ENCODE data around the gene PLA2R1. TPM values are rescaled to one million over a fixed set of nuclear protein-coding genes. Genes with fewer than 3 reads are reported as not detected.

Gene PLA2R1
- total and polyA plus RNA-seq, 2 of the 4 experiments (the other 2 are of a cell fraction): 0.43 to 0.54 TPM

GRCh38 chr2:159882130-159882745 is 180.2 kb downstream of the PLA2R1 start:
- no peak overlapping the region for H3K4me3 ChIP-seq (ENCODE audit: insufficient read depth, low read depth, low read length)
- dilution Hi-C loops (cut with HindIII; ENCODE audit: low sequenced_read_pairs, unreplicated experiment): no loop called here
- H3K9ac ChIP-seq (ENCODE audit: low read depth, low read length): no peak overlapping the region
- ATAC-seq (ENCODE audit: low read depth) (no peak), DNase-seq (no peak)
- H3K56ac ChIP-seq (ENCODE audit: extremely low read depth, insufficient read depth, low read length): no peak overlapping the region
- in situ Hi-C loops (cut with MboI; ENCODE audit: low sequenced_read_pairs): no loop called here
- peaks cover 14% of the 10 kb centered on the region for H3K27me3 ChIP-seq (ENCODE audit: control insufficient read depth, insufficient read depth, low read length)
- 0% methylated on average over 1 of the region's 5 CpGs; no CpG with 5 or more reads in 1 of the 2 experiments for WGBS, 2 experiments (ENCODE audit: extremely low coverage in 2 of 2, insufficient read length in 1 of 2)
- H4K5ac ChIP-seq (ENCODE audit: low read depth, low read length): no peak overlapping the region
- H4K91ac ChIP-seq (ENCODE audit: insufficient read depth, low read depth, low read length): no peak overlapping the region
- CTCF ChIA-PET: no interaction called here
- H2BK20ac ChIP-seq (ENCODE audit: low read depth, low read length): no peak overlapping the region
- no peaks in the 10 kb centered on the region for H3K9me1 ChIP-seq (ENCODE audit: insufficient read depth, low read length)
- no peak overlapping the region for H3K4me2 ChIP-seq (ENCODE audit: low read depth, low read length)
- no peak overlapping the region for H2AFZ ChIP-seq (replicated peaks; ENCODE audit: low read length, poor library complexity)
- intact Hi-C loops (cut with micrococcal nuclease): no loop called here
- POLR2A ChIA-PET (ENCODE audit: unreplicated experiment): no interaction called here
- no peaks in the 10 kb centered on the region for H3K36me3 ChIP-seq (ENCODE audit: control insufficient read depth, insufficient read depth, low read length)
- no peak overlapping the region for H3K4ac ChIP-seq (ENCODE audit: low read depth, low read length)
- H2BK15ac ChIP-seq (ENCODE audit: low read depth, low read length): no peak overlapping the region
- no peaks in the 10 kb centered on the region for H4K20me1 ChIP-seq (ENCODE audit: insufficient read depth, low read length)
- no peak overlapping the region for H2AK9ac ChIP-seq (replicated peaks; ENCODE audit: low read depth, low read length, poor library complexity)
- no peak overlapping the region for H2BK120ac ChIP-seq (ENCODE audit: low read depth, low read length)
- no peak overlapping the region for H3K27ac ChIP-seq (ENCODE audit: insufficient read depth, low read length)
- H3K23ac ChIP-seq (ENCODE audit: low read depth, low read length): no peak overlapping the region
- no peak for TF ChIP-seq CTCF (conservative IDR thresholded peaks at IDR 0.05; ENCODE audit: low read depth, low read length)
- TF ChIP-seq SMC3 (IDR thresholded peaks at IDR 0.05; ENCODE audit: low read depth, low read length): no peak
- TF ChIP-seq NFE2L2 (IDR thresholded peaks at IDR 0.05; ENCODE audit: low read depth, low read length): no peak
- TF ChIP-seq CEBPB (IDR thresholded peaks at IDR 0.05; ENCODE audit: low read depth, low read length): no peak
- TF ChIP-seq BHLHE40 (IDR thresholded peaks at IDR 0.05; ENCODE audit: low read depth, low read length): no peak
- TF ChIP-seq MAZ (IDR thresholded peaks at IDR 0.05; ENCODE audit: borderline replicate concordance, low read depth, low read length): no peak
- no peak overlapping the region for H3K14ac ChIP-seq (replicated peaks; ENCODE audit: low read depth, low read length)
- no peak overlapping the region for H2BK5ac ChIP-seq (ENCODE audit: low read depth, low read length, poor library complexity, severe bottlenecking)
- H3K9me3 ChIP-seq (ENCODE audit: control insufficient read depth, insufficient read depth, low read length): no peaks in the 10 kb centered on the region
- no peak overlapping the region for H3K18ac ChIP-seq (ENCODE audit: low read depth, low read length)
- H3K4me1 ChIP-seq (ENCODE audit: control insufficient read depth, insufficient read depth, low read length): no peaks in the 10 kb centered on the region
- no peak overlapping the region for H2AK5ac ChIP-seq (ENCODE audit: low read depth, low read length)
- no peak overlapping the region for H4K8ac ChIP-seq (ENCODE audit: low read depth in 2 of 2, low read length in 2 of 2)
- H3K79me1 ChIP-seq (ENCODE audit: low read depth in 1 of 2, low read length in 2 of 2): no peaks in the 10 kb centered on the region
- no TSS peak for BruUV-seq (replicated peaks)

Other genes starting within 250 kb of the PLA2R1 start
- not detected in 2 replicates for gene LY75, start 157.9 kb downstream of the PLA2R1 start, total RNA-seq (2012; rRNA removed)
- not detected in 2 replicates for gene LY75, start 157.9 kb downstream of the PLA2R1 start, polyA plus RNA-seq (2012; rRNA removed)
- under 0.01 TPM in 1 of 2 replicates, not detected in the other for gene ITGB6, start 137.7 kb upstream of the PLA2R1 start, total RNA-seq (2012; rRNA removed)
- gene ITGB6, start 137.7 kb upstream of the PLA2R1 start, polyA plus RNA-seq (2012; rRNA removed): not detected in 2 replicates